K562 (cell line): ENCODE measurements around the gene LYZL4. TPM values are rescaled to one million over a fixed set of nuclear protein-coding genes. Genes with fewer than 3 reads are reported as not detected.

Experiments used
- ATAC-seq: fragments of 200-7000 bp; cut with Tn5 transposase; 3 replicates; pipeline ENCODE4 v1.9.1; 2020; ENCODE audit warnings: moderate library complexity
- BruUV-seq: library from RNA; stranded (reverse); fragments of 400-500 nt; replicated peaks from 2 replicates; lab custom pipeline; 2021; lab: Mats Ljungman, UMichigan
- CTCF ChIA-PET: fragments of 300-600 bp; formaldehyde crosslinking; extraction: SDS; loops from one replicate; lab custom pipeline; 2021; ENCODE audit warnings: low intra/inter-chr PET ratio; lab: Yijun Ruan, JAX
- POLR2A ChIA-PET: fragments of 300-600, 350-650 bp; sonication (Branson Sonifier 250); formaldehyde crosslinking; extraction: SDS; loops from one replicate; lab custom pipeline; 2021; ENCODE audit warnings: antibody characterized with exemption, inconsistent platforms; lab: Yijun Ruan, JAX
- DNase-seq, 4 experiments: peaks; one replicate each; pipeline versions ENCODE4 v3.0.0 to v3.0.0-alpha.2; 2011 to 2018; ENCODE audit warnings: low spot score in 3 of 4, mixed read lengths in 3 of 4; ENCODE audit errors: extremely low read depth in 1 of 4
- FAIRE-seq: peaks from 2 replicates; lab custom pipeline; 2011; peaks lifted over from hg19 to GRCh38; lab: Jason Lieb, UNC
- H2AFZ ChIP-seq: 2 replicates; pipeline ENCODE4 v1.6.0; 2011; ENCODE audit warnings: low read depth, low read length, control low read depth, inconsistent platforms
- H3K27ac ChIP-seq: fragments of 200-600 bp; 3 replicates; pipeline ENCODE4 v1.8.0; 2011; ENCODE audit warnings: low read depth, mild to moderate bottlenecking, control low read depth, inconsistent platforms, low read length, moderate library complexity, mixed read lengths; ENCODE audit errors: extremely low read depth
- H3K27me3 ChIP-seq, 2 experiments: fragments of 300-600 bp in 1 of 2; 2 replicates in 1 of 2; 3 replicates in 1 of 2; pipeline versions ENCODE4 v1.6.0 to v1.8.0; 2011; ENCODE audit warnings: inconsistent platforms in 2 of 2, low read length in 2 of 2, mild to moderate bottlenecking in 1 of 2, mixed read lengths in 1 of 2, moderate library complexity in 1 of 2; ENCODE audit not compliant: control insufficient read depth in 2 of 2, insufficient read depth in 2 of 2
- H3K36me3 ChIP-seq: fragments of 300-600 bp; 3 replicates; pipeline ENCODE4 v1.8.0; 2011; ENCODE audit warnings: mild to moderate bottlenecking, low read length, inconsistent platforms; ENCODE audit not compliant: control insufficient read depth, insufficient read depth
- H3K4me1 ChIP-seq, 2 experiments: fragments of 200-600 bp in 1 of 2; replicated peaks in 1 of 2; 2 replicates in 1 of 2; 3 replicates in 1 of 2; pipeline versions ENCODE4 v1.5.1 to v1.8.0; 2011; ENCODE audit warnings: inconsistent platforms in 2 of 2, low read length in 2 of 2, mild to moderate bottlenecking in 1 of 2, mixed read lengths in 1 of 2, moderate library complexity in 1 of 2; ENCODE audit not compliant: control insufficient read depth in 2 of 2, insufficient read depth in 2 of 2
- H3K4me2 ChIP-seq: 2 replicates; pipeline ENCODE4 v1.6.1; 2011; ENCODE audit warnings: low read length, control low read depth, inconsistent platforms, mixed read lengths; ENCODE audit not compliant: insufficient read depth
- H3K4me3 ChIP-seq: fragments of 200-600 bp; sonication (generic), shearing (Covaris generic); 2 replicates; pipeline ENCODE4 v1.5.1; 2016; ENCODE audit warnings: control low read depth, inconsistent platforms
- H3K79me2 ChIP-seq: fragments of 200-600 bp; 3 replicates; pipeline ENCODE4 v1.8.0; 2011; ENCODE audit warnings: low read length, inconsistent platforms; ENCODE audit not compliant: control insufficient read depth, insufficient read depth
- H3K9ac ChIP-seq, 2 experiments: 2 replicates each; pipeline versions ENCODE4 v1.6.0 to v1.6.1; 2011; ENCODE audit warnings: low read depth in 2 of 2, low read length in 2 of 2, control low read depth in 1 of 2, inconsistent platforms in 1 of 2, mild to moderate bottlenecking in 1 of 2, mixed read lengths in 1 of 2; ENCODE audit not compliant: insufficient read depth in 1 of 2
- H3K9me1 ChIP-seq: one replicate; pipeline ENCODE4 v1.6.0; 2011; ENCODE audit warnings: inconsistent platforms, mild to moderate bottlenecking, low read length, moderate library complexity; ENCODE audit not compliant: control insufficient read depth, insufficient read depth
- H3K9me3 ChIP-seq: replicated peaks from 2 replicates; pipeline ENCODE4 v1.5.1; 2011; ENCODE audit warnings: low read depth, low read length, inconsistent platforms; ENCODE audit not compliant: control insufficient read depth, insufficient read depth
- H4K20me1 ChIP-seq: replicated peaks from 2 replicates; pipeline ENCODE4 v1.6.1; 2011; ENCODE audit warnings: low read length, inconsistent platforms, mixed read lengths; ENCODE audit not compliant: control insufficient read depth, insufficient read depth
- BCOR ChIP-seq: fragments of 450-650 bp; IDR thresholded peaks from 2 replicates; pipeline ENCODE4 v1.6.1; 2016
- BRD4 ChIP-seq: fragments of 200-600 bp; sonication (generic); IDR thresholded peaks from 2 replicates; pipeline ENCODE4 v1.6.1; 2017; ENCODE audit warnings: inconsistent platforms
- EGR1 ChIP-seq: fragments of 450-650 bp; conservative IDR thresholded peaks from 2 replicates; pipeline ENCODE4 v1.6.1; 2017; ENCODE audit warnings: mild to moderate bottlenecking
- ESRRA ChIP-seq: fragments of 450-650 bp; IDR thresholded peaks from 2 replicates; pipeline ENCODE4 v1.6.1; 2014; ENCODE audit warnings: low read depth, mild to moderate bottlenecking, moderate library complexity, borderline replicate concordance
- GATAD2A ChIP-seq: fragments of 450-650 bp; IDR thresholded peaks from 2 replicates; pipeline ENCODE4 v1.6.1; 2017
- KAT2B ChIP-seq: IDR thresholded peaks from one replicate; pipeline ENCODE4 v1.6.1; 2012; ENCODE audit warnings: low read depth, mild to moderate bottlenecking, control low read depth, inconsistent platforms, low read length, moderate library complexity
- MAZ ChIP-seq, 2 experiments: fragments of 450-650 bp in 1 of 2; sonication (generic) in 1 of 2; formaldehyde crosslinking; IDR thresholded peaks in 1 of 2; conservative IDR thresholded peaks in 1 of 2; 2 replicates each; pipeline versions ENCODE4 v1.4.0 to v1.5.0; 2020; ENCODE audit warnings: mild to moderate bottlenecking in 1 of 2, missing genetic modification reagents in 1 of 2
- MEIS2 ChIP-seq: fragments of 450-650 bp; IDR thresholded peaks from 2 replicates; pipeline ENCODE4 v1.6.1; 2014; ENCODE audit warnings: mild to moderate bottlenecking; ENCODE audit not compliant: partially characterized antibody
- NR4A1 ChIP-seq, 2 experiments: fragments of 250-450 bp in 1 of 2; fragments of 450-650 bp in 1 of 2; sonication (Bioruptor Pico) in 1 of 2; IDR thresholded peaks; 2 replicates each; pipeline versions ENCODE4 v1.4.0 to v1.6.1; 2016 to 2020; ENCODE audit warnings: mild to moderate bottlenecking in 2 of 2, missing compliant biosample characterization in 1 of 2, missing genetic modification characterization in 1 of 2, moderate library complexity in 1 of 2
- PBX2 ChIP-seq, 2 experiments: IDR thresholded peaks in 1 of 2; conservative IDR thresholded peaks in 1 of 2; 2 replicates each; pipeline ENCODE4 v1.6.1; 2016; ENCODE audit warnings: low read depth in 2 of 2, mild to moderate bottlenecking in 1 of 2, missing compliant biosample characterization in 1 of 2, missing genetic modification characterization in 1 of 2, moderate library complexity in 1 of 2
- SIX5 ChIP-seq, 2 experiments: IDR thresholded peaks; 2 replicates each; pipeline ENCODE4 v1.6.1; 2011; ENCODE audit warnings: low read length in 2 of 2, borderline replicate concordance in 1 of 2, low read depth in 1 of 2, mild to moderate bottlenecking in 1 of 2, moderate library complexity in 1 of 2; ENCODE audit not compliant: insufficient read depth in 1 of 2
- SNIP1 ChIP-seq: fragments of 450-650 bp; IDR thresholded peaks from 2 replicates; pipeline ENCODE4 v1.7.1; 2017; ENCODE audit warnings: low read depth, mild to moderate bottlenecking
- WGBS: fragments of 100-300 bp; shearing (Covaris generic); methylation state at CpG from one replicate; pipeline ENCODE4 v1.1.6; 2016; ENCODE audit warnings: low coverage, mixed read lengths; ENCODE audit not compliant: insufficient coverage; ENCODE audit errors: missing lambda C conversion rate; 5-methylcytosine and 5-hydroxymethylcytosine counted together
- in situ Hi-C: fragments of 300-500 bp; cut with MboI; formaldehyde crosslinking; loops from 4 replicates; pipeline ENCODE4 v1.15.0; 2018; ENCODE audit warnings: inconsistent platforms, mixed read lengths
- intact Hi-C: fragments of 100-400 bp; cut with micrococcal nuclease; formaldehyde crosslinking; loops from 2 replicates; pipeline ENCODE4 v1.14.2; 2022
- polyA plus RNA-seq, 8 experiments: library from polyadenylated mRNA; depleted of rRNA in 4 of 8; stranded (reverse) in 5 of 8; unstranded in 3 of 8; fragments of >200 nt; fragmentation: Nextera tagmentation in 2 of 8; fragmentation: Illumina TruSeq in 1 of 8; extraction: Ambion mirVana in 2 of 8; extraction: Trizol in 1 of 8; gene quantifications; 2 replicates each; pipeline versions ENCODE4 v1.2.1 to v1.2.3, GENCODE V29; 2011 to 2014; ENCODE audit warnings: inconsistent platforms in 1 of 8, missing spikeins in 1 of 8
- total RNA-seq, 7 experiments: library from RNA; depleted of rRNA in 6 of 7; stranded (reverse); fragments of >200 nt in 6 of 7; fragmentation: Illumina TruSeq in 2 of 7; extraction: Trizol in 2 of 7; gene quantifications; 2 replicates each; pipeline versions ENCODE4 v1.2.1 to v1.2.3, GENCODE V29; 2011 to 2021; ENCODE audit warnings: low replicate concordance in 1 of 7

The LYZL4 gene
- total and polyA plus RNA-seq, 9 of the 15 experiments (the other 6 are each of a cell fraction or from before 2014, with no cell fraction given), result not detected

- POLR2A ChIA-PET, result no interaction called here
These were observed 9.2 kb upstream of the LYZL4 start for GRCh38 chr3:42419563-42419962.

GRCh38 chr3:42412526-42413155 is 2.2 kb upstream of the LYZL4 start:
- POLR2A ChIA-PET, result no interaction called here
- H3K9me3 ChIP-seq, result no peaks in the 10 kb centered on the region
- no TSS peak for BruUV-seq
- H3K4me3 ChIP-seq, result no peak overlapping the region
- peak; percentile 53 for TF ChIP-seq MEIS2
- TF ChIP-seq NR4A1 (CRISPR knock-in tag; IDR thresholded peaks at IDR 0.05), result no peak
- no peak for TF ChIP-seq NR4A1 (tag; IDR thresholded peaks at IDR 0.05)
- TF ChIP-seq PBX2 (CRISPR knock-in tag; IDR thresholded peaks at IDR 0.05; ENCODE audit: low read depth), result no peak
- TF ChIP-seq PBX2 (tag; conservative IDR thresholded peaks at IDR 0.05; ENCODE audit: low read depth), result peak; percentile 66
- no peak for TF ChIP-seq SNIP1
- no peak for TF ChIP-seq ESRRA
- H3K36me3 ChIP-seq, result no peaks in the 10 kb centered on the region
- in situ Hi-C loops (no loop called here), intact Hi-C loops (no loop called here)
- FAIRE-seq (no peak), ATAC-seq (no peak), DNase-seq (no peak)
- H3K9me1 ChIP-seq, result no peaks in the 10 kb centered on the region
- no peak overlapping the region for H3K4me2 ChIP-seq
- H4K20me1 ChIP-seq, result no peaks in the 10 kb centered on the region
- CTCF ChIA-PET, result no interaction called here
- peaks cover 7 to 18% of the 10 kb centered on the region in 2 experiments; a peak in 2 of 5 replicates for H3K27me3 ChIP-seq
- H3K79me2 ChIP-seq, result no peaks in the 10 kb centered on the region
- WGBS, result under 1% methylated on average over 6 of the region's 6 CpGs
- H3K27ac ChIP-seq, result no peak overlapping the region
- H3K9ac ChIP-seq, result no peak overlapping the region
- no peaks in the 10 kb centered on the region for H3K4me1 ChIP-seq
- no peak overlapping the region for H2AFZ ChIP-seq

More at GRCh38 chr3:42419563-42419962, 9.2 kb upstream of the LYZL4 start:
- Histone ChIP-seq H3K79me2 (no peaks in the 10 kb centered on the region), H4K20me1 (peaks cover 4% of the 10 kb centered on the region; the same call in 1 of the 2 replicates), H3K4me3 (no peak overlapping the region), H3K4me2 (no peak overlapping the region), H3K9me1 (no peaks in the 10 kb centered on the region), H3K9me3 (no peaks in the 10 kb centered on the region), H3K36me3 (no peaks in the 10 kb centered on the region), H3K27ac (no peak overlapping the region), H2AFZ (no peak overlapping the region), H3K4me1 (no peaks in the 10 kb centered on the region), H3K9ac (no peak overlapping the region), H3K27me3 (peaks cover 3 to 15% of the 10 kb centered on the region in 2 experiments; a peak in 4 of 5 replicates)
- in situ Hi-C loops, result no loop called here
- 0% methylated on average over 1 of the region's 1 CpG for WGBS
- BruUV-seq, result no TSS peak
- intact Hi-C loops, result no loop called here
- CTCF ChIA-PET, result no interaction called here
- ATAC-seq (no peak), FAIRE-seq (no peak), DNase-seq (no peak)
- TF ChIP-seq EGR1, result no peak
- no peak for TF ChIP-seq MAZ (CRISPR knock-in tag; conservative IDR thresholded peaks at IDR 0.05 in 1 of 2, IDR thresholded peaks at IDR 0.05 in 1 of 2)
- no peak for TF ChIP-seq KAT2B
- no peak for TF ChIP-seq GATAD2A
- TF ChIP-seq BRD4, result no peak
- TF ChIP-seq SIX5 (IDR thresholded peaks at IDR 0.05; ENCODE audit: borderline replicate concordance in 1 of 2, insufficient read depth in 1 of 2, low read depth in 1 of 2, low read length in 2 of 2), result no peak
- TF ChIP-seq BCOR, result no peak
